Karpas-422 (cell line): ENCODE results near the gene TAF5L. TPM values are rescaled to one million over a fixed set of nuclear protein-coding genes. Genes with fewer than 3 reads are reported as not detected.

Experiments used
- DNase-seq: peaks from one replicate; pipeline ENCODE4 v3.0.0-alpha.2; 2015
- H2AFZ ChIP-seq: fragments of 200-600 bp; sonication (generic); 2 replicates; pipeline ENCODE4 v1.6.1; 2014; ENCODE audit warnings: antibody characterized with exemption, low read length, mixed read lengths
- H3K27ac ChIP-seq: fragments of 200-600 bp; sonication (generic); 2 replicates; pipeline ENCODE4 v1.5.1; 2014; ENCODE audit warnings: mild to moderate bottlenecking, low read length, moderate library complexity
- H3K27me3 ChIP-seq: fragments of 200-600 bp; sonication (generic); 2 replicates; pipeline ENCODE4 v1.6.1; 2014; ENCODE audit warnings: low read length, mixed read lengths
- H3K36me3 ChIP-seq: fragments of 200-600 bp; sonication (generic); 2 replicates; pipeline ENCODE4 v1.6.1; 2014; ENCODE audit warnings: low read length, mixed read lengths; ENCODE audit not compliant: insufficient read depth
- H3K4me1 ChIP-seq: fragments of 200-600 bp; sonication (generic); 2 replicates; pipeline ENCODE4 v1.6.1; 2014; ENCODE audit warnings: mild to moderate bottlenecking, low read length, mixed read lengths
- H3K4me2 ChIP-seq: fragments of 200-600 bp; sonication (generic); 2 replicates; pipeline ENCODE4 v1.6.1; 2014; ENCODE audit warnings: low read length, low read depth, mild to moderate bottlenecking; ENCODE audit not compliant: poor library complexity, severe bottlenecking
- H3K4me3 ChIP-seq: fragments of 200-600 bp; sonication (generic); 2 replicates; pipeline ENCODE4 v1.5.1; 2014; ENCODE audit warnings: mild to moderate bottlenecking, antibody characterized with exemption, low read length, mixed read lengths
- H3K79me2 ChIP-seq: fragments of 200-600 bp; sonication (generic); 2 replicates; pipeline ENCODE4 v1.6.1; 2014; ENCODE audit warnings: mild to moderate bottlenecking, low read length, mixed read lengths
- H3K9ac ChIP-seq: fragments of 200-600 bp; sonication (generic); 2 replicates; pipeline ENCODE4 v1.6.0; 2014; ENCODE audit warnings: low read length
- H3K9me2 ChIP-seq: fragments of 200-600 bp; sonication (generic), shearing (Covaris generic); replicated peaks from 2 replicates; pipeline ENCODE4 v1.6.0; 2014; ENCODE audit warnings: mild to moderate bottlenecking, low read length, moderate library complexity; ENCODE audit not compliant: insufficient read depth
- H3K9me3 ChIP-seq: fragments of 300-700, 200-600 bp; sonication (generic); 2 replicates; pipeline ENCODE4 v1.6.1; 2014; ENCODE audit warnings: low read length, mixed read lengths
- H4K20me1 ChIP-seq: fragments of 200-600 bp; sonication (generic); 2 replicates; pipeline ENCODE4 v1.6.1; 2014; ENCODE audit warnings: mild to moderate bottlenecking, antibody characterized with exemption, low read length, low read depth; ENCODE audit not compliant: insufficient read depth
- total RNA-seq: library from RNA; depleted of rRNA; stranded (reverse); fragments of >200 nt; shearing (Covaris generic); gene quantifications from 2 replicates; pipeline ENCODE4 v1.2.3, GENCODE V29; 2014; ENCODE audit warnings: low replicate concordance

TAF5L gene
- total RNA-seq, 1 experiment from 2014 or later, result 32.6 TPM

GRCh38 chr1:229648406-229648805 is 22.5 kb upstream of the TAF5L start:
- H3K27me3 ChIP-seq, result no peaks in the 10 kb centered on the region
- peaks cover 32% of the 10 kb centered on the region for H3K79me2 ChIP-seq
- H2AFZ ChIP-seq, result no peak overlapping the region
- H3K36me3 ChIP-seq, result peaks cover 61% of the 10 kb centered on the region
- H4K20me1 ChIP-seq, result peaks cover 16% of the 10 kb centered on the region
- no peaks in the 10 kb centered on the region for H3K9me3 ChIP-seq
- H3K4me3 ChIP-seq, result no peak overlapping the region
- no peaks in the 10 kb centered on the region for H3K9me2 ChIP-seq
- H3K9ac ChIP-seq, result no peak overlapping the region
- DNase-seq, result no peak
- no peak overlapping the region for H3K4me2 ChIP-seq
- peaks cover 13% of the 10 kb centered on the region for H3K4me1 ChIP-seq
- H3K27ac ChIP-seq, result no peak overlapping the region

DNA sequence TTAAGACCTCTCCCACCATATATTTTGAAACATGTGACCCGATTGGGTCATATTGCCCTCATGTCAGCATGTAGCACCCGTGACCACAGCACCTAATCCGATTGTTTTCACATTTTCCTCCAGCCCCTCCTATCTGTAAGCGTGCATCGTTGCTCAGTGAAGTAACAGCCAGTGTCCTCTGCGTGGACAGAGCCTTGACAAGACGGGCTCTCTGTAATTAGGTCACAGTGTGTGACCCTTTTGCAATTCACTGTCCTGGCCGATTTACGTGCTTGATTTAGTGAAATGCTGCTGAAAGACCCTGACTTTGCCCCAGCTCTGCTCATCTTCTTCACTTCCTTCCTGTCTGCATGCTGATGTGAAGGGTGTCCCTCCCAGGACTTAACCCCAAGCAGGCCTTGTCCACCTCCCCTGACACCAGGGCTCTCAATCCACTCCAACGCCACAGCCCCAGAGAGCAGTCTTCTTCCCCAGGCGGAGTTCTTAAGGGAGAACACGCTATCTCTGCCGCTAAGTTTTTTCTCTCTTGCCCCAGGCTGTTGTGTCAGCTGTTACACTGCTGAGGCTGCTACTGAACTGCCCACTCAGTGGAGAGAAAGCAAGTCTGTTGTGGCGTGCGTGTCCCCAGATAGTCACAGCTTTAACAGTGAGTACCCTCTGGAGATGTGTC is 19.5 kb upstream of the TAF5L start:
- Histone ChIP-seq H3K9ac (no peak overlapping the region), H3K36me3 (peaks cover 37% of the 10 kb centered on the region), H2AFZ (no peak overlapping the region), H3K27ac (no peak overlapping the region), H3K4me1 (peaks cover 31% of the 10 kb centered on the region), H3K4me2 (no peak overlapping the region), H3K79me2 (peaks cover 55% of the 10 kb centered on the region), H4K20me1 (peaks cover 17% of the 10 kb centered on the region), H3K9me3 (no peaks in the 10 kb centered on the region), H3K27me3 (no peaks in the 10 kb centered on the region), H3K9me2 (no peaks in the 10 kb centered on the region), H3K4me3 (no peak overlapping the region)
- DNase-seq, result no peak

- Histone ChIP-seq H3K79me2 (peaks cover 67% of the 10 kb centered on the region), H2AFZ (no peak overlapping the region), H3K9me3 (no peaks in the 10 kb centered on the region), H3K27me3 (no peaks in the 10 kb centered on the region), H3K4me3 (no peak overlapping the region; the same call in 1 of the 2 replicates), H3K27ac (peak overlapping the region; percentile 51), H3K9ac (no peak overlapping the region), H3K36me3 (peaks cover 33% of the 10 kb centered on the region), H4K20me1 (peaks cover 22% of the 10 kb centered on the region), H3K4me2 (peak overlapping the region; percentile 37), H3K4me1 (peaks cover 31% of the 10 kb centered on the region), H3K9me2 (no peaks in the 10 kb centered on the region)
- DNase-seq, result peak; percentile 73
Measured at GRCh38 chr1:229643996-229644745, 18.2 kb upstream of the TAF5L start.

DNA sequence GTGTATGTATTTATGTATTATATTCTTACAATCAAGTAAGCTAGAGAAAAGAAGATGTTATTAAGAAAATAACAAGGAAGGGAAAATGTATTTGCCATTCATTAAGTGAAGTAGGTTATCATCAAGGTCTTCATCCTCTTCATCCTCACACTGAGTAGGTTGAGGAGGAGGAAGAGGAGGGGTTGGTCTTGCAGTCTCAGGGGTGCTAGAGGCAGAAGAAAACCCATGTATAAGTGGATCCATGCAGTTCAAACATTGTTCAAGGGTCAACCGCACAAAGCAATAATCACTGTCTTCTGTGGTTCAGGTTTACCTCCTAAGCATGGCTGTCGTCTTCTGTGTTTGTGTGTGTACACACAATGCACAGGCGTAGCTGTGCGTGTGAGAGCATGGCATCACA is 17.0 kb upstream of the TAF5L start:
- Histone ChIP-seq H3K27me3 (no peaks in the 10 kb centered on the region), H3K9me2 (no peaks in the 10 kb centered on the region), H3K36me3 (peaks cover 21% of the 10 kb centered on the region), H3K4me3 (no peak overlapping the region), H4K20me1 (peaks cover 22% of the 10 kb centered on the region), H2AFZ (no peak overlapping the region), H3K9ac (no peak overlapping the region), H3K79me2 (peaks cover 73% of the 10 kb centered on the region), H3K4me2 (peak overlapping the region; percentile 37), H3K4me1 (peaks cover 31% of the 10 kb centered on the region), H3K9me3 (no peaks in the 10 kb centered on the region), H3K27ac (no peak overlapping the region)
- DNase-seq, result no peak

DNA sequence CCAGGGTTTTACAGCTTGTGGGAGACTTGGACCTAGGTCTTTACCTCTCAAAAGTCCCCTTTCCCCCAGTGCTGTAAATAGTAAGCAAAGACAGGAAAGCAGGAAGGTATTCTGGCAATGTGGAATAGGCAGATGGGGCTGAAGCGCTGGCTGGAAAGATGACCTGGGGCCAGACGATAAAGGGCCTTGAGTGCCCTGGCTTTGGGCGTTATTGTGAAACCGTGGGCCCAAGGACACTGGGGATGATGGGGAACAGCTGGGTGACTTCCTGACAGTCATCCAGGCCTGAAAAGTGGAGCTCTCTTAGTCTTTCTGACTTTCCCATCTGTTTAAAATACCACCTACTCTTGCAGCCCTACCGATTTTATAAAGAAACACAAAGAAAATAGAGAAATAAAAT is 16.5 kb upstream of the TAF5L start:
- Histone ChIP-seq H2AFZ (no peak overlapping the region), H3K27ac (no peak overlapping the region), H3K4me3 (no peak overlapping the region), H3K9me2 (no peaks in the 10 kb centered on the region), H3K79me2 (peaks cover 79% of the 10 kb centered on the region), H3K36me3 (peaks cover 19% of the 10 kb centered on the region), H3K27me3 (no peaks in the 10 kb centered on the region), H3K9me3 (no peaks in the 10 kb centered on the region), H3K9ac (no peak overlapping the region), H4K20me1 (peaks cover 22% of the 10 kb centered on the region), H3K4me1 (peaks cover 31% of the 10 kb centered on the region), H3K4me2 (no peak overlapping the region)
- DNase-seq, result no peak

- Histone ChIP-seq H3K27ac (no peak overlapping the region), H3K4me2 (no peak overlapping the region), H3K79me2 (peaks cover 90% of the 10 kb centered on the region), H3K9me2 (no peaks in the 10 kb centered on the region), H4K20me1 (peaks cover 27% of the 10 kb centered on the region), H2AFZ (no peak overlapping the region), H3K27me3 (no peaks in the 10 kb centered on the region), H3K36me3 (peaks cover 28% of the 10 kb centered on the region), H3K4me1 (peaks cover 31% of the 10 kb centered on the region), H3K9me3 (no peaks in the 10 kb centered on the region), H3K4me3 (no peak overlapping the region), H3K9ac (no peak overlapping the region)
- no peak for DNase-seq
Measured at GRCh38 chr1:229641306-229641705, 15.4 kb upstream of the TAF5L start.

GRCh38 chr1:229640455-229640854 is 14.5 kb upstream of the TAF5L start:
- Histone ChIP-seq H2AFZ (no peak overlapping the region), H3K79me2 (peaks cover 94% of the 10 kb centered on the region), H3K9ac (no peak overlapping the region), H3K27me3 (no peaks in the 10 kb centered on the region), H3K36me3 (peaks cover 30% of the 10 kb centered on the region), H4K20me1 (peaks cover 31% of the 10 kb centered on the region), H3K4me2 (no peak overlapping the region), H3K4me1 (peaks cover 31% of the 10 kb centered on the region), H3K27ac (no peak overlapping the region), H3K9me2 (no peaks in the 10 kb centered on the region), H3K4me3 (no peak overlapping the region), H3K9me3 (no peaks in the 10 kb centered on the region)
- DNase-seq, result no peak

DNA sequence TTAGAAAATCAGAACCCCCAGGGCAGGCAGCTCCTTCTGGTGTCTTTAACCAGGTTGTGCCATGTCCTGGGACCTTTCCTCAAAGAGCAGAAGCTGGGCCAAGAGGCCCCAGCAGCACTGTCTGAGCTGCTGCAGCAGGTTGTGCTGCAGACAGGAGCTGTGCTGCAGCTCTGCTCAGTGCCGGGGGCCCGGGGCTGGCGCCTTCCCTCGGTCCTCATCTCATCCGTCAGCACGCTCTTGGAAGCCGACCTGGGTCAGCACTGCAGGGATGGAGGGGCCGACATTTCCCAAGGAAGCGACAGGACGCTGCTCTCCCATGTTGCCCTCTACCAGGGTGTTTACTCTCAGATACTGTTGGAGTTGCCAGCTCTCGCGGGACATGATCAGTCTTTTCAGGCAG is 11.8 kb upstream of the TAF5L start:
- peaks cover 11% of the 10 kb centered on the region for H3K4me1 ChIP-seq
- DNase-seq, result no peak
- no peaks in the 10 kb centered on the region for H3K27me3 ChIP-seq
- H3K79me2 ChIP-seq, result peaks cover 96% of the 10 kb centered on the region
- no peak overlapping the region for H2AFZ ChIP-seq
- H4K20me1 ChIP-seq, result peaks cover 27% of the 10 kb centered on the region
- H3K36me3 ChIP-seq, result peaks cover 44% of the 10 kb centered on the region
- no peak overlapping the region for H3K4me3 ChIP-seq
- no peak overlapping the region for H3K27ac ChIP-seq
- no peaks in the 10 kb centered on the region for H3K9me2 ChIP-seq
- no peak overlapping the region for H3K4me2 ChIP-seq
- no peak overlapping the region for H3K9ac ChIP-seq
- H3K9me3 ChIP-seq, result no peaks in the 10 kb centered on the region
